ENCODE measurements around the gene BID. TPM values are rescaled to one million over a fixed set of nuclear protein-coding genes. Genes with fewer than 3 reads are reported as not detected.

Gene BID
- 26.1 and 28.2 TPM in 2 replicates for total RNA-seq

DNA sequence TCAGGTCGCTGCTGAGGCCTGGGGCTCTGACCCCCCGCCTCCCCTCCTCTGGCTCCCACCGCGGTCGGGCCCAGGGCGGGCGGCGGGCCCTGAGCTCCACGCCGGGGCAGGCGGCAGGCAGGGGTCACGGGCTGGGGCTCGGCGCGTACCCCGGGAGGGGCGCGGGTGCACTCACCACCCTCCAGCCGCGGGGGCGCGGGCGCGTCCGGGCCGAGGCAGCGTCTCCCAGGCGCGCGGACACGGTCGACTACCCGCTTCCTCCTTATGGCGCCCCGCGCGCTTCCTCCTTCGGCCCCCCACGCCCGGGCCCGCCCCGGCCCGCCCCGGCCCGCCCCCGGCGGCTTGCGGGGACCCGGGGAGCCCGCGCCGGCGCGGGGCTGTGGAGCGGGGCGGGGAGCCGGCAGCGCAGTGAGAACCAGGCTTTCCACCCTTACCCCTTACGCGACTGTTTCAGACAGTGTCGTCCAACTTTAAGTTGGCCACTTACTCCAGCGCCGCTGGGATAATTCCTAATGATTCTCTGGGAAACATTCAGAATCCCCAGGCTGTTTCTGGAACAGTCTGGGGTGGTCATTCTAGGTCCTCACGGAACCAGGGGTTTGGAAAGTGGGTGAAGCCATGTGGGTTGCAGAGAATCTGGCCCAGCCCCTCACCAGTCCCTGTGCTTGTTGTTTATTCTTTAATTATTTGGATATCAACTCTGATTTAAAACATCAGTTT, at the start of gene BID:
Gene BID, minus strand, starts transcription at position 264 of the 720 bp plus-strand sequence. CDS start 24,353 bp downstream, outside the sequence.

Other genes with a start within 250 kb of the BID start
- gene SLC25A18, start 211.0 kb downstream of the BID start, total RNA-seq = under 0.01 TPM in 1 of 2 replicates, not detected in the other
- 170 and 247 TPM in 2 replicates for gene ATP6V1E1, start 145.7 kb downstream of the BID start, total RNA-seq
- 66.0 and 67.3 TPM in 2 replicates for gene BCL2L13, start 135.7 kb downstream of the BID start, total RNA-seq

All from regular cardiac myocyte (primary cell).